BE2C (cell line): ENCODE data around the gene NXPH1.

ENCODE experiments used
- DNase-seq: peaks from one replicate; pipeline ENCODE4 v3.0.0-alpha.2; 2020
- H3K27me3 ChIP-seq: fragments of 250-450 bp; sonication (Bioruptor Pico); 2 replicates; pipeline ENCODE4 v1.5.1; 2020; ENCODE audit warnings: mild to moderate bottlenecking
- H3K36me3 ChIP-seq: fragments of 250-450 bp; sonication (Bioruptor Pico); 2 replicates; pipeline ENCODE4 v1.5.1; 2020; ENCODE audit warnings: mild to moderate bottlenecking
- H3K4me1 ChIP-seq: fragments of 250-450 bp; sonication (Bioruptor Pico); 2 replicates; pipeline ENCODE4 v1.5.1; 2020
- H3K4me3 ChIP-seq: 2 replicates; pipeline ENCODE4 v1.5.1; 2011; ENCODE audit warnings: low read depth, low read length
- H3K9me3 ChIP-seq: fragments of 250-450 bp; sonication (Bioruptor Pico); 2 replicates; pipeline ENCODE4 v1.5.1; 2020
- TF ChIP-seq, protein P1 (sequence below): IDR thresholded peaks from 2 replicates; pipeline ENCODE4 v1.5.1; 2012; ENCODE audit warnings: mild to moderate bottlenecking, low read depth, low read length

NXPH1 gene

GRCh38 chr7:8434290-8435002 is 1.0 kb downstream of the NXPH1 start:
- H3K9me3 ChIP-seq: 0 out of 2 replicates have a peak, but pooled peaks cover 3% of the 10 kb centered on the region
- TF ChIP-seq, protein P1, sequence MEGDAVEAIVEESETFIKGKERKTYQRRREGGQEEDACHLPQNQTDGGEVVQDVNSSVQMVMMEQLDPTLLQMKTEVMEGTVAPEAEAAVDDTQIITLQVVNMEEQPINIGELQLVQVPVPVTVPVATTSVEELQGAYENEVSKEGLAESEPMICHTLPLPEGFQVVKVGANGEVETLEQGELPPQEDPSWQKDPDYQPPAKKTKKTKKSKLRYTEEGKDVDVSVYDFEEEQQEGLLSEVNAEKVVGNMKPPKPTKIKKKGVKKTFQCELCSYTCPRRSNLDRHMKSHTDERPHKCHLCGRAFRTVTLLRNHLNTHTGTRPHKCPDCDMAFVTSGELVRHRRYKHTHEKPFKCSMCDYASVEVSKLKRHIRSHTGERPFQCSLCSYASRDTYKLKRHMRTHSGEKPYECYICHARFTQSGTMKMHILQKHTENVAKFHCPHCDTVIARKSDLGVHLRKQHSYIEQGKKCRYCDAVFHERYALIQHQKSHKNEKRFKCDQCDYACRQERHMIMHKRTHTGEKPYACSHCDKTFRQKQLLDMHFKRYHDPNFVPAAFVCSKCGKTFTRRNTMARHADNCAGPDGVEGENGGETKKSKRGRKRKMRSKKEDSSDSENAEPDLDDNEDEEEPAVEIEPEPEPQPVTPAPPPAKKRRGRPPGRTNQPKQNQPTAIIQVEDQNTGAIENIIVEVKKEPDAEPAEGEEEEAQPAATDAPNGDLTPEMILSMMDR: no peak
- no peaks in the 10 kb centered on the region for H3K36me3 ChIP-seq
- H3K4me3 ChIP-seq: peak overlapping the region; percentile 76
- H3K4me1 ChIP-seq: no peaks in the 10 kb centered on the region
- DNase-seq: peak; percentile 55
- H3K27me3 ChIP-seq: peaks cover 14% of the 10 kb centered on the region

DNA sequence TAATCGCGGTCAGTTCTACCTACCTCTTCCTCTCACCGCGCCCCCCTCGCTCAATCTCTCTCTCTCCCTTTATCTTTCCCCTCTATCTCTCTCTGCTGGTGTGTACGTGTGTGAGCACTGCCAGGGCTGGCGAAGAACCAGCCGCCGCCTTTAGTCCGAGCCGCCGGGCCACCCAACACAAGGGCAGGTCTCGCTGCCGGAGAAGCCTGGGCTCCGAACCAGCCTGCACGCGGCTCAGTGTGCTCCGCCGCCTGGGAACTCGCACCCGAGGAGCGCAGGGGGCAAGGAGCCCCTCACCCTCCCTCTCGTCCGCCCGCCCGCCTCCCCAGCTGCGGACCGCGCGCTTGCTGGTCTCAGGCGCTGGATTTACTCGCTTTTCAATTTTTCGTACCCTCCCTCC is 1.7 kb downstream of the NXPH1 start:
- Histone ChIP-seq H3K4me1 (no peaks in the 10 kb centered on the region), H3K4me3 (no peak overlapping the region), H3K9me3 (0 out of 2 replicates have a peak, but pooled peaks cover 3% of the 10 kb centered on the region), H3K36me3 (no peaks in the 10 kb centered on the region), H3K27me3 (peaks cover 14% of the 10 kb centered on the region)
- TF ChIP-seq, protein P1: no peak
- DNase-seq: no peak

- Histone ChIP-seq H3K36me3 (no peaks in the 10 kb centered on the region), H3K4me3 (no peak overlapping the region), H3K9me3 (0 out of 2 replicates have a peak, but pooled peaks cover 3% of the 10 kb centered on the region), H3K4me1 (no peaks in the 10 kb centered on the region), H3K27me3 (peaks cover 14% of the 10 kb centered on the region)
- no peak for DNase-seq
- TF ChIP-seq, protein P1: no peak
Observed at GRCh38 chr7:8435590-8436545, 2.5 kb downstream of the NXPH1 start.

DNA sequence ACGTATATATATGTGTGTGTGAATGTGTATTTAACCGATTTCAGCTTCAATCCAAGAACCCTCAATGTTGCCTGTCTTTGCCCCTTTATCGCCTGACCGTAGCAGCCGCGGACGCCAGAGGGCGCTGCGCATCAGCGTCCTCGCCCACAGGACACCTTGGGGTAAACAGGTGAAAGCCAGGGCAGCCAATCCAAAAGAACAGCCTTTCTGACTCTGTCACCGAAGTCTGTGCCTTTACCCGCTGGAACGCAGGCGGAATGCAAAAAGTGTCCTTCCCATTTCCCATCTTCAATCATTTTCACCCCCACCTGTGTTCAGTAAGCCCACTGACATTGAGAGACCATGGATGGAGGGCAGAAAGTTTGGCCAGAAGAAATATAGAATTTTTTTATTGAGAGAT is 3.6 kb downstream of the NXPH1 start:
- peaks cover 14% of the 10 kb centered on the region for H3K27me3 ChIP-seq
- peak overlapping the region; percentile 40 for H3K4me3 ChIP-seq
- TF ChIP-seq, protein P1: peak; percentile 97
- H3K9me3 ChIP-seq: 0 out of 2 replicates have a peak, but pooled peaks cover 3% of the 10 kb centered on the region
- no peaks in the 10 kb centered on the region for H3K4me1 ChIP-seq
- DNase-seq: peak; percentile 78
- no peaks in the 10 kb centered on the region for H3K36me3 ChIP-seq

- no peak for DNase-seq
- no peaks in the 10 kb centered on the region for H3K36me3 ChIP-seq
- H3K4me3 ChIP-seq: no peak overlapping the region
- H3K4me1 ChIP-seq: no peaks in the 10 kb centered on the region
- H3K9me3 ChIP-seq: peaks cover 3% of the 10 kb centered on the region; the same call in 1 of the 2 replicates
- H3K27me3 ChIP-seq: peaks cover 14% of the 10 kb centered on the region
- TF ChIP-seq, protein P1: no peak
Observed at GRCh38 chr7:8437606-8438005, 4.2 kb downstream of the NXPH1 start.
